GM12891 (cell line): Measurements from ENCODE around the gene CALR.
"Not testable (repeated sequence)": the region's sequence is repeated elsewhere in the genome, so short reads cannot be mapped to it uniquely, and the experiment has no call there.

Experiments
- DNase-seq: peaks from one replicate; pipeline ENCODE4 v3.0.0; 2011; ENCODE audit warnings: low spot score; ENCODE audit not compliant: insufficient read length
- FAIRE-seq: peaks from 2 replicates; lab custom pipeline; 2011; peaks lifted over from hg19 to GRCh38; lab: Jason Lieb, UNC
- PAX5 ChIP-seq: IDR thresholded peaks from 2 replicates; pipeline ENCODE4 v1.6.1; 2011; ENCODE audit warnings: low read length, moderate library complexity, mild to moderate bottlenecking; ENCODE audit not compliant: insufficient read depth, severe bottlenecking
- POLR2A ChIP-seq: IDR thresholded peaks from 2 replicates; pipeline ENCODE4 v1.6.1; 2011; ENCODE audit warnings: low read depth, low read length, control low read depth
- POLR2AphosphoS5 ChIP-seq: IDR thresholded peaks from 2 replicates; pipeline ENCODE4 v1.6.1; 2011; ENCODE audit warnings: low read depth, low read length, control low read depth
- POU2F2 ChIP-seq: IDR thresholded peaks from 2 replicates; pipeline ENCODE4 v1.6.1; 2011; ENCODE audit warnings: low read depth, mild to moderate bottlenecking, control low read depth, low read length, moderate library complexity
- SPI1 ChIP-seq: IDR thresholded peaks from 2 replicates; pipeline ENCODE4 v1.6.1; 2011; ENCODE audit warnings: low read depth, low read length, control low read depth
- TAF1 ChIP-seq: IDR thresholded peaks from 2 replicates; pipeline ENCODE4 v1.6.1; 2011; ENCODE audit warnings: low read depth, low read length, control low read depth

The CALR gene

DNA sequence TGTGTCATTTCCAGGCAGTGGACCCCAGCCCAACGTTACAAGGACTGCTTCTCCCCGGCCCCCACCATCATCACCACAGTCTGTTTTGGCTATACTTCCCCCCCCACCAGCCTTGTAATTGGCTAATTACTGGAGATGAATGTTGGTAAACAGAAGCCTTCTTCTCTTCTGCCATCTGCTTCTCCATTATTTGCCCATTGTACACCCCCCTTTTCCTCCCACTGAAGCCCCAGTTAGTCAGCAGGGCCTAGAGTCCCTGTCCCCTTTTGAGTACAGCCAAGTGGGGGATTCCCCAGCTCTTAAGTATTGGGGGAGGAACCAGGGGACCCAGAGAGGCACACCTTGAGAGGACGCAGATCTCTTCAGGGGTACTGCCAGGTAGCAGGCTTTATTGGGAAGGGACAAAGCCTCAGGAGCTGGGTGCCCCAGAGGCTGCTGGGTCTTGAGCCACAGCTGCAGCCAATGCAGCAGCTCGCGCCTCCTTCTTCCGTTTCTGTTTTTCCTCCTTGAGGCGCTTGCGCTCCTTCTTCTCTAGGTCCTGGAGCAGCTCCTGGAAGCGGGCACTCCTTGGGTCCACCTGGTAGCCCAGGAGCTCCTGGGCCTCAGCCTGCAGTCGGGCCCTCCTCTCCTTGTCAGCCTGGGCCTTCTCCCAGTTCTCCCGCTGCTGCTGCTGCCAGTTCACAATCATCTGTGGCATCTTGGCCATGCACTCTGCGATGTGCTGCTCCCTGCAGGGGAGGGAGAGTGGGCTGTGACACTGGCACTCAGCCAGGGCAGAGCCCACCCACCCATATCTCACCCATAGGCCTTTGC, 15.6 kb downstream of the CALR start:
- FAIRE-seq (no peak), DNase-seq (no peak)
- TF ChIP-seq POLR2A = peak; percentile 44
- no peak; the same call in 1 of the 2 replicates for TF ChIP-seq POU2F2

GRCh38 chr19:12954612-12954962, 16.2 kb downstream of the CALR start:
- FAIRE-seq (peak; percentile 71), DNase-seq (no peak)
- no peak for TF ChIP-seq POLR2A
- no peak for TF ChIP-seq SPI1
- no peak for TF ChIP-seq TAF1
- no peak for TF ChIP-seq PAX5
- no peak for TF ChIP-seq POU2F2
- TF ChIP-seq POLR2AphosphoS5 = no peak

DNA sequence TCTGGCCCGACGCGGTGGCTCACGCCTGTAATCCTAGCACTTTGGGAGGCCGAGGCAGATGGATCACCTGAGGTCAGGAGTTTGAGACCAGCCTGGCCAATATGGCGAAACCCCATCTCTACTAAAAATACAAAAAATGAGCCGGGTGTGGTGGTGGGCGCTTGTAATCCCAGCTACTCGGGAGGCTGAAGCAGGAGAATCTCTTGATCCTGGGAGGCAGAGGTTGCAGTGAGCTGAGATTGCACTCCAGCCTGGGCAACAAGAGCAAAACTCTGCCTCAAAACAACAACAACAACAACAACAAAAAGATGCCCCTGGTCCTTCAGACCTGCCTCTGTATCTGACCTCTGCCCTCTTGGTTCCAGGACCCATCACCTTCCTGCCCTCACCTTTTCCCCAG, 17.2 kb downstream of the CALR start:
- FAIRE-seq, DNase-seq: not testable (repeated sequence)

- no peak for FAIRE-seq
- TF ChIP-seq POU2F2 (no peak), SPI1 (no peak), POLR2A (no peak)
- no peak for DNase-seq
These were observed 17.6 kb downstream of the CALR start for GRCh38 chr19:12955996-12956395.

DNA sequence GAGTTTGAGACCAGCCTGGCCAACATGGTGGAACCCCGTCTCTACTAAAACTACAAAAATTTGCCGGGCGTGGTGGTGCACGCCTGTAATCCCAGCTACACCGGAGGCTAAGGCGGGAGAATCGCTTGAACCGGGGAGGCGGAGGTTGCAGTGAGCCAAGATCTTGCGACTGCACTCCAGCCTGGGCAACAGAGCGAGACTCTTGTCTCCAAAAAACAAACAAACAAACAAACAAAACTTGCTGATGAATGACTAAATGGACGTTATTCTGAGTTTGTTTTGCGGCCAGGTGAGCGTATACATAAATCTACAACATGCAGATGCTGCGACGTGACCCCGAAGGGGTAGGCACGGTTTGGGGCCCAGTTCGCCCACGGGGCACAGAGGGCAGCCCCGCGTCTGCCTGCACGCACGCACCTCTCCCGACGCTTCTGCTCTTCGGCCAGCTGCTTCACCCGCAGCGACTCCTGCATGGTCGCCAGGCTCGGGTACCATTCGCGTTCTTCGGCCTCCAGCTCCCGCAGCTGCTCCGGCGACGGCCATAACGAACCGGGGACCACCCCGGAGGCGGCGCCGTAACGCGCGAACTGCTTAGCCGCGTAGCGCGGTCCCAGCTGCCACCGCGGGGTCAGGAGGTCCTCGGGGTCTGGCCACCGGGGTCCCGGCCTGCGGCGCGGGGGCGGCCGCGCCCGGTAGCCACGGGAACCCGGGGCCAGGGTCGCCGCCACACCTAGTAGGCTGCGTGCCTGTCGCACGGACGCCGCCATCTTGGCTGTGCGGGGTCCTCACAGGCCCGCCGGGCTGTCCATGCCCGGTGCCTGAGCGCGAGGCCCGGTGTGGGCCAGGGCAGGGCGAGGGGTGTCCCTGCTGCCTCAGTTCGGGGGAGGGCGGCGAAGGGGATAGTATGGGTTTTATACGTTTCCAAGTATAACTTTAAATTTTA, 18.3 kb downstream of the CALR start, which contains the start of gene GADD45GIP1:
GADD45GIP1 (minus strand) TSS at position 778 of the 943 bp plus-strand sequence; CDS start at position 767, 11 bp downstream.
- TF ChIP-seq POLR2AphosphoS5 = peak; percentile 93
- no peak for TF ChIP-seq SPI1
- TF ChIP-seq TAF1 = peak; percentile 97
- TF ChIP-seq POLR2A = peak; percentile 92
- TF ChIP-seq PAX5 = no peak
- TF ChIP-seq POU2F2 = peak; percentile 35; the same call in 1 of the 2 replicates

GRCh38 chr19:12957389-12957952, 19.1 kb downstream of the CALR start:
- not testable (repeated sequence) for DNase-seq, FAIRE-seq

More for the DNA sequence above, 18.3 kb downstream of the CALR start, which contains the start of gene GADD45GIP1:
- peak; percentile 78 for DNase-seq
- peak; percentile 93 for FAIRE-seq

DNA sequence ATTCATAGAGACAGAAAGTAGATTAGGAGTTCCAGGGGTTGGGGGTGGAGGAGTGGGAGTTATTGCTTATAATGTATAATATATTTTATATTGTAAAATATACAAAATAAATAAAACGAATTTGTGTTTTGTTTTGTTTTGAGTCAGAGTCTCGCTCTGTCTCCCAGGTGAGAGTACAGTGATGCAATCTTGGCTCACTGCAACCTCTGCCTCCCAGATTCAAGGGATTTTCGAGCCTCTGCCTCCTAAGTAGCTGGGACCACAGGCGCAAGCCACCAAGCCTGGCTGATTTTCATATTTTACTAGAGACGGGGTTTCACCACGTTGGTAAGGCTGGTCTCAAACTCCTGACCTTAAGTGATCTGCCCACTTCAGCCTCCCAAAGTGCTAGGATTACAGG, 21.1 kb downstream of the CALR start:
- FAIRE-seq (no peak), DNase-seq (no peak)
- TF ChIP-seq POLR2AphosphoS5 = no peak
- TF ChIP-seq PAX5 = no peak
- TF ChIP-seq TAF1 = no peak
- no peak for TF ChIP-seq POU2F2
- TF ChIP-seq POLR2A = no peak
- no peak for TF ChIP-seq SPI1

DNA sequence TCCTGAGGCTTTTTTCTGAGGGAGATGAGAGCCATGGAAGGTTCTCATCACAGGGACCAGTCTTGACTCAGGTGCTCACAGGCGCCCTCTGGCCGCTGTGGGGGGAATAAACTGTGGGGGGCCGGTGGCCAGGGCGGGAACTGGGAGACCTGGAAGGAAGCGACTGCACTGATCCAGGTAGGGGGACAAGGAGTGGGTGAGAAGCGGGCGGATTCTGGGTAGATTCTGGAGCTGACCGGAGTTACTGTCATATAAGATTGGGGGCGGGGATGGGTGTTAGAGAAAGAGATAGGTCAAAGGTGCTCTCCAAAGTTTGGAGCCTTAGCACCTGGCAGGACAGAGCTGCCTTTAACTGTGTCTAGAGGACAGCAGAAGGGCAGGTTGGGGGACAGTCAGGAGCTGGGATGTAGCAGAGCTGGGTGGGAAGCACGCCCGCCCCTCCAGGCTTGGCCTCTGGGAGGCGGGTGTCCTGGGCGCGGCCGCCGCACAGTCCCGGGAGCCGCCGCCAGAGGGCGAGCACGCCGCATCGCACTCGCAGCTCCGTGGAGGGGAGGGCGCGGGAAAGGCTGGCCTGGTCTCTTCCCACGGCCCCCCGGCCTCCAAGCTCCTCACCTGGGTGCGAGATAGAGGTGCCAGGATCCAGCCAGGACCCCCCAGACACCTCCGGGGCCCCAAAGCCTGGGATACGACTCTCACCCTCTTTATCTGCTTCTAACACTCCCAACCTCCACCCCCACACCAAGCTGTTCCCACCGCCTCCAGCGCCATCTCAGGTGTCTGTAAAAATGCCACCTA, 26.8 kb downstream of the CALR start:
- DNase-seq (peak; percentile 84), FAIRE-seq (peak; percentile 78)

DNA sequence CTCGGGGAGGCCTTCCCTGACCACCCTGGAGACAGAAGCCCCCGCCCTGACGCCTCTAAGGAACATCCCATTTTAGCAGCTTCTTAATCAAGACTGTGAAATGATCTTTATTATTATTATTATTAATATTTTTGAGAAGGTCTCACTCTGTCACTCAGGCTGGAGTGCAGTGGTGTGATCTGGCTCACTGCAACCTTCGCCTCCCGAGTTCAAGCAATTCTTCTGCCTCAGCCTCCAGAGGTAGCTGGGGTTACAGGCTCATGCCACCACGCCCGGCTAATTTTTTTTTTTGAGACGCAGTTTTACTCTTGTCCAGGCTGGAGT, 27.4 kb downstream of the CALR start:
- no peak for FAIRE-seq
- TF ChIP-seq TAF1 (no peak), PAX5 (no peak), POLR2AphosphoS5 (no peak), POLR2A (no peak), SPI1 (no peak), POU2F2 (no peak)
- DNase-seq = no peak

More for the DNA sequence above, 26.8 kb downstream of the CALR start:
- TF ChIP-seq TAF1 = no peak
- peak; percentile 35; the same call in 1 of the 2 replicates for TF ChIP-seq SPI1
- 0 out of 2 replicates have a peak, but pooled peaks have one; percentile 37 for TF ChIP-seq POU2F2
